AG09319 (cell line): Measurements from ENCODE around the gene EHD2.

Source experiments
- DNase-seq: peaks from one replicate; pipeline ENCODE4 v3.0.0-alpha.2; 2010; ENCODE audit warnings: low read depth; ENCODE audit errors: extremely low read depth
- CTCF ChIP-seq: IDR thresholded peaks from 2 replicates; pipeline ENCODE4 v1.5.1; 2011; ENCODE audit warnings: low read depth, mild to moderate bottlenecking, inconsistent platforms, low read length, moderate library complexity

Gene EHD2

DNA sequence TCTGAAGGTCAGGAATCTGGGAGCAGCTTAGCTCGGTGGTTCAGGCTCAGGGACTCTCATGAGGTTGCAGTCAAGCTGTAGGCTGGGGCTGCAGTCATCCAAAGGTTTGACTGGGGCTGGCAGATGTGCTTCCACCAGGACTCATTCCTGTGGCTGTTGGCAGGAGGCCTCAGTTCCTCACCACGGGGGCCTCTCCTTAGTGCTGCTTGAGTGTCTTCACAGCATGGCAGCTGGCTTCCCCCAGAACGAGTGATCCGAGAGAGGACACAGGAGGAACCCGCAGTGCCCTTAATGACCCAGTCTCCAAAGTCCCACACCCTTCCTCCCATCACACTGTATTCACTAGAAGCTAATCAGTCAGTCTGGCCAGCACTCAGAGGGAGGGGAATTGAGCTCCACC is 38.7 kb upstream of the EHD2 start:
- TF ChIP-seq CTCF = no peak
- no peak for DNase-seq

DNA sequence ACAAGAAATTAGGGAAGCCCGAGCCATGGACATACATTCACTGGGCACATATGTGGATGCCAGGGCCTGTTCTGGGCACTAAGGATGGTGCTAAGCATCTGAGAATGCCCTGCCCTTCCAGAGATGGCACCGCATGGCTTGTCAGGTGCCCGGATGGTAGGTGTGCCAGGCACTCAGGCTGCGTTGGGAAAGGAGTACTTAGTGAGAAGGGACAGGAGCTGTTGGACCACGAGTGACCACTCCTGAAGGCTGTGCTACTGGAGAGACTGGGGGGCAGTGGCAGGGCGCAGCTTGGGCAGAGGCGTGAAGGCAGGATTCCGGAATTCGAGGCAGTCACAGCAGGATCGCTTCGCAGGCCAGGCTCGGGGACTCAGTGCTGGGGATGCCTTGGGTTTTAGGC is 38.0 kb upstream of the EHD2 start:
- DNase-seq = no peak
- no peak for TF ChIP-seq CTCF

GRCh38 chr19:47675859-47676258 is 37.4 kb upstream of the EHD2 start:
- no peak for DNase-seq
- no peak for TF ChIP-seq CTCF

- TF ChIP-seq CTCF = no peak
- DNase-seq = no peak
These were observed 36.4 kb upstream of the EHD2 start for GRCh38 chr19:47676811-47677210.

DNA sequence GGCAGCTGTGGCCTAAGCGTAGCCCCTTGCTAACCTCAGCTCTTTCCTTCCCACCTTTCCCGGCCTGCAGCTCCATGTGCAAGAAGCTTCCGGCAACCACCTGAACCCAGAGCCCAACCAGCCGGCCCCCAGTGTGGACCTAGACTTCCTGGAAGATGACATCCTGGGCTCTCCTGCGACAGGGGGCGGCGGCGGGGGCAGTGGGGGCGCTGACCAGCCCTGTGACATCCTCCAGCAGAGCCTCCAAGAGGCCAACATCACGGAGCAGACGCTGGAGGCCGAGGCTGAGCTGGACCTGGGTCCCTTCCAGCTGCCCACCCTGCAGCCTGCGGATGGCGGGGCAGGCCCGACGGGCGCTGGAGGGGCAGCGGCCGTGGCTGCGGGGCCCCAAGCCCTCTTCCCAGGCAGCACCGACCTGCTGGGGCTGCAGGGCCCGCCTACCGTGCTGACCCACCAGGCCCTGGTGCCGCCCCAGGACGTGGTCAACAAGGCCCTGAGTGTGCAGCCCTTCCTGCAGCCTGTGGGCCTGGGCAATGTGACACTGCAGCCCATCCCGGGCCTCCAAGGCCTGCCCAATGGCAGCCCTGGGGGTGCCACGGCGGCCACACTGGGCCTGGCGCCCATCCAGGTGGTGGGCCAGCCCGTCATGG is 33.8 kb upstream of the EHD2 start:
- no peak for TF ChIP-seq CTCF
- no peak for DNase-seq

DNA sequence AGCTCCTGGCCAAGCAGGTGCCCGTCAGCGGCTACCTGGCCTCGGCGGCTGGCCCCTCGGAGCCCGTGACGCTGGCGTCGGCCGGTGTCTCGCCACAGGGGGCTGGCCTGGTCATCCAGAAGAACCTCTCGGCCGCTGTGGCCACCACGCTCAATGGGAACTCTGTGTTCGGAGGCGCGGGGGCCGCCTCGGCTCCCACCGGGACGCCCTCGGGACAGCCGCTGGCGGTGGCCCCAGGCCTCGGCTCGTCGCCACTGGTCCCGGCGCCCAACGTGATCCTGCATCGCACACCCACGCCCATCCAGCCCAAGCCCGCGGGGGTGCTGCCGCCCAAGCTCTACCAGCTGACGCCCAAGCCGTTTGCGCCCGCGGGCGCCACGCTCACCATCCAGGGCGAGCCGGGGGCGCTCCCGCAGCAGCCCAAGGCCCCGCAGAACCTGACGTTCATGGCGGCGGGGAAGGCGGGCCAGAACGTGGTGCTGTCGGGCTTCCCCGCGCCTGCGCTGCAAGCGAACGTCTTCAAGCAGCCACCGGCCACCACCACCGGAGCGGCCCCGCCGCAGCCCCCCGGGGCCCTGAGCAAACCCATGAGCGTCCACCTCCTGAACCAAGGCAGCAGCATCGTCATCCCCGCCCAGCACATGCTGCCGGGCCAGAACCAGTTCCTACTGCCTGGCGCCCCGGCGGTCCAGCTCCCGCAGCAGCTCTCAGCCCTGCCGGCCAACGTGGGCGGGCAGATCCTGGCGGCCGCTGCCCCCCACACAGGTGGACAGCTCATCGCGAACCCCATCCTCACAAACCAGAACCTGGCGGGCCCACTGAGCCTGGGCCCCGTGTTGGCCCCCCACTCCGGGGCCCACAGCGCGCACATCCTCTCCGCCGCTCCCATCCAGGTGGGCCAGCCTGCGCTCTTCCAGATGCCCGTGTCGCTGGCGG is 33.0 kb upstream of the EHD2 start:
- DNase-seq = no peak
- no peak for TF ChIP-seq CTCF

- DNase-seq = no peak
- no peak for TF ChIP-seq CTCF
These were observed 32.3 kb upstream of the EHD2 start for GRCh38 chr19:47680858-47681332.
